T-helper 9 cell (primary cell): ENCODE measurements around the gene POLR3F.
"Not testable (repeated sequence)": the region's sequence is repeated elsewhere in the genome, so short reads cannot be mapped to it uniquely, and the experiment has no call there.

Experiments
- DNase-seq: peaks from one replicate; pipeline ENCODE4 v3.0.0-alpha.2; 2020

Gene POLR3F

DNA sequence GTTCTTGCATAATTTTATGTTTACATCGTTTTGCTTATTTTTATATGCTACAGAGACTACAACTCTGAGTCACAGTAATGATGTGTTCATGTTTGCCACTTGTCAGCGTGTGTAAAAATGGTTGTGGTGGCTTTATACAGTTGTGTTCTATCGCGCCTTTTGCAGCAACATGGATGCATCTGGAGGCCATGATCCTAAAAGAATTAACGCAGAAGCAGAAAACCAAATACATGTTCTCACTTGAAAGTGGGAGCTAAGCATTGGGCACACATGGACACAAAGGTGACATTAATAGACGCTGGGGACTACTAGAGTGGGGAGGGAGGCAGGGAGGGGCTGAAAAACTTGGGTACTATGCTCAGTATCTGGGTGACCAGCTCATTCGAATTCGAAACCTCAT, 39.6 kb downstream of the POLR3F start:
- DNase-seq, result no peak

DNA sequence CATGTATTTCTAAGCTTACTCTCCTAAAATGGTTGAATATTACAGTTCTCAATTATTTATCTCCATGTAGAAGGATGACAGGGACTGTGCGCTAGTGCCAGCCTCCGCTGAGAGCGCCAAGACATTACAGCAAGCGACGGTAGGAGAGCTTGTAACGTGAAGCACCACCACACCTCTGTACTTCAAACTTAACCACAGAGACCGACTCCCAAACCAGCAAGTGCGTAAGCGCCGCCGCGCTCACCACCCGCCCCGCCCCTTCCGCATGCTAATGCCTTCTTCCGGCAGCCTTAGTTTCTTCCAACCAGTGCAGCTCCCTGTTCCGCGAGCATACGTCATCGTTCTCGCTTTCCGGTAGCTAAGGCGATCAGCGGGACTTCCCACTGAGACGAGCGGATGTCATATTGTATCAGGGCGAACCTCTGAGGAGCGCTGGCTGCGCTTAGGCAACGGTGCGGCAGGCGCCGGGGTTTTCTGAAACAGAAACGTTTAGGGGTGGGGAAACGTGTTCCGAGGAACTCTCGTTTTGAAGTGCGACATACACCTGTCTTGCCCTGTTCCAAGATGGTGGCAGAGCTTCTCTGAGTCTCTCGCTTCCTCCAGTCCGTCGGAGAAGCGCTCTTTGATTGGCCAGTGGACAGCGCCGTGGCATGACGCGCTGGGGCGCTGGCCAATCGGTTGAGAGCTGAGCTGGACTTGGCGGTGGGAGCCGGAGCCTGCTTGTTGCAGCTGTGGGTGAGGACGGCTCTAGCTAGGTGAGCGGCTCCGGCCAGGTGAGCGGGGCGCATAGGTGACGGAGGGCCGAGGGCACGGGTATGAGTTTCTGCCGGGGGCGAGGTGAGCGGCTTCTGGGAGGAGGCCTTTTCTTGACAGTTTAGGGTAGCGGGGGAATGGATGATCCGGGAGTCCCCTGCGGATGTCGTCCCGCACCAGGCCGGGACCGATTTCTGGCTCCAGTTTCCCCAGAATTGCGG, 40.3 kb downstream of the POLR3F start, which contains the start of gene SEC23B:
SEC23B (plus strand) TSS at position 723 of the 974 bp plus-strand sequence. CDS start 2,896 bp downstream, outside the sequence.
- DNase-seq, result peak; percentile 95

DNA sequence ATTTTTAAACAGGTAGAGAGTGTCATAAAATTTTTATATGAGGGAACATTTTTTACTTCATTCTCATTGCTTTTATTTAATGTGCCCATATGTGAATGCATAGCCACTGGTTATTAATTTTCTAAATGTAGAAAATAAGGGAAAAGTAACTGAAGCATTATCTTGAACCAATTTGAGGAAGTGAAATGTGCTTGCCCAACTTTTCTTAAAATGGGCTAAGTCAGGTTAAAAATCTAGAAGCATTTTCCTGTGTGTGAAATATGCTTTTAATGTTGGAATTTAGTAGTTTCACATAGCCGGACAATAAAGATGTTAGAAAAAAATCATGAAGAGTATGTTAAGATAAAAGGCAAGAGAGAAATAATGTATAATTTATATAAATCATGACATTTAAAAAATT, 44.4 kb downstream of the POLR3F start:
- no peak for DNase-seq

DNA sequence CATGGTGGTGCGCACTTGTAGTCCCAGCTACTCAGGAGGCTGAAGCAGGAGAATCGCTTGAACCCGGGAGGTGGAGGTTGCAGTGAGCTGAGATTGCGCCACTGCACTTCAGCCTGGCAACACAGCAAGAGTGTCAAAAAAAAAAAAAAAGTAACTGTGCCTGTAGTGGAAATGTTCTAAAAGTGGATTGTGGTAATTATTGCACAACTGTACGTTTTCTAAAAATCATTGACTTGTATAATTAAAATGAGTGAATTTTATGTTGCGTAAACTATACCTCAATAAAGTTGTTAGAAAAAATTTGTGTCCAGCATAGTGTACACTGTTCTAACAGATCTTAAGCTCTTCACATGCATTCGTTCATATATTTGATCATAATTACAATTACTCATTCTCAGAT, 46.0 kb downstream of the POLR3F start:
- no peak for DNase-seq

DNA sequence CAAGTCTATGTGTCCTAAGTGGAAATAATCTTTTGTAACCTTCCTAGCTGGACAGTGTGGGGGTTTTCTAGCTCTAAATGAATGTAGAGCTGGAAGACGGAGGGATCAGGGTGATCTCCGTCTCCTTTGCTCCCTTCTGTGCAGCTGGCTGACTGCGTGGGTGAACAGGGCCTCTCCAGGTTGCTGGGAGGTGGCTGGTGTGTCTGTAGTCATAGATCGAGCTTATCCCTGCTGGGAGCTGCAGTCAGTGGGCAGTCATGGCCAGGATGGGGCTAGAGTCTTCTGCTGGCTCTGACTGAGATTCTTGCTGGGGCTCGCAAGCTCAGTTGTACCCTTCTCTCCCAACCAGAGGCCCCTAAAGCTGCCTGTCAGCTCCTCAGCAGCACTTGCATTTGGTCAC, 46.9 kb downstream of the POLR3F start:
- DNase-seq, result no peak

DNA sequence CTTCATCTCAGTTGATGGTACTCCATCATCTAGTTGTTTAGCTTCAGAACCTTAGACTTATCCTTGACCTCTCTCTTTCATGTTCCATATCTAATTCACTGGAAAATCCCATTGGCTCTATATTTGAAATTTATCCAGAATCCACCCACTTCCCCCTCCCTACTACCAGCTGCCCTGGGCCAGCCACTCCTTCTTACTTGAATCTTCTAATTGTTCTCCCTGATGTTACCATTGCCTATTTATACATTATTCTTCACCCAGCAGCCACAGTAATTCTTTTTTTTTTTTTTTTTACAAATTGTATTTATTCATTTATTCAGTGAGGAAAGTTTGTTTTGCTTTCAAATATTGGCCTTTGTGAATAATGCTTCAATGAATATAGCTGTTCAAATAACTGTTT, 48.8 kb downstream of the POLR3F start:
- DNase-seq, result no peak

DNA sequence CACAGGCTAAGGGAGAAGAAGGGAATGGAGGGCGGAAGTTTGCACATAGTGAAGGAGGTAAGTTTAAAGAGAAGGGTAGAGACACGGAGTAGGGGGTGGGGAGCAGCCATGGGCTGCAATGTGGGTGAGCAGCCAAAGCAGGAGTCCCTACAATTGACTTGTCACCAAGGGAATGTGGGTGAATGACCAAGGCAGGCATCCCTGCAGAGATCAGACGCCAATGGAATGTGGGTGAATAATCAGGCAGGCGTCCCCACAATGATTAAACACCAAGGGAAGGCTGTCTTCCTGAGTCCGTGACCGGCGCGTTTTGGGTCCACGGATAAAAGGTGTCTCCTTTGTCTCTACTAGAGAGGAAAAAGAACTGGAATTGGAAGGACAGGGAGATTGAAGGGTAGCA, 54.9 kb downstream of the POLR3F start:
- DNase-seq, result not testable (repeated sequence)

DNA sequence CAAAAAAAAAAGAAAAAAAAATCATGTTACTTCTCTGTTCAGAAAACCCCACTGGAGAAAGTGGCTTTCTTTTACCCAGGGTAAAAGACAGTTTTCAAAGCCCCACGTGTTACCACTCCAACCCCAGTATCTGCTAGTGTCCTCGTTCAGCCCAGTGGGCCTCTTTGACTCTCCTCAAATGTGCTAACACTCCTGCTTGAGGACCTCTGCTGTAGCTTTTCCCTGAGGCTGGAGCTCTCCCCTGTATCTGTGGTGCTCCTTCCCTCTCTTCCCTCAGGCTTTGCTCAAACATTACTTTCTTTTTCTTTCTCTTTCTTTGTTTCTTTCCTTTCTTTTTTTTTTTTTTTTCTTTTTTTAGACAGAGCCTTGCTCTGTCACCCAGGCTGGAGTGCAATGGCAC, 55.9 kb downstream of the POLR3F start:
- no peak for DNase-seq

DNA sequence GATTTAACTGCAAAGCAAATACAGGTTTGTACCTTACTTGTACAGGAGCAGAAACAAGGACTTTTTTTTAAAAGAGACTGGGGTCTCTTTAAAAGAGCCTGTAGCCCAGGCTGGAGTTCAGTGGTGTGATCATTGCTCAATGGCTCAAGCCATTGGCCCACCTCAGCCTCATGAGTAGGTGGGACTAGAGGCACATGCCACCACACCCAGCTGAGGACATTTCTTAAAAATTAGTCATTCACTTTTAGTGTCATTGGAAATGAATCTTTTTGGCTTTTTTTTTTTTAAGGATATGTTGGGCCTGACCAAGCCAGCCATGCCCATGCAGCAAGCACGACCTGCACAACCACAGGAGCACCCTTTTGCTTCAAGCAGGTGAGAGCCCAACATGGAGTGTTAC, 57.5 kb downstream of the POLR3F start:
- DNase-seq, result no peak

DNA sequence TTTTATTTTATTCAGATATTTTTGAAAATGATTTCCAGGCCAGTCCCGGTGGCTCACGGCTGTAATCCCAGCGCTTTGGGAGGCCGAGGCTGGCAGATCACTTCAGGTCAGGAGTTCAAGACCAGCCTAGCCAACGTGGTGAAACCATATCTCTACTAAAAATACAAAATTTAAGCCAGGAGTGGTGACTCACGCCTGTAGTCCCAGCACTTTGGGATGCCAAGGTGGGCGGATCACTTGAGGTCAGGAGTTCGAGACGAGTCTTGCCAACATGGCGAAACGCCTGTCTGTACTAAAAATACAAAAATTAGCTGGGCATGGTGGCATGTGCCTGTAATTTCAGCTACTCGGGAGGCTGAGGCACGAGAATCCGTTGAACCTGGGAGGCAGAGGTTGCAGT, 59.6 kb downstream of the POLR3F start:
- not testable (repeated sequence) for DNase-seq

DNA sequence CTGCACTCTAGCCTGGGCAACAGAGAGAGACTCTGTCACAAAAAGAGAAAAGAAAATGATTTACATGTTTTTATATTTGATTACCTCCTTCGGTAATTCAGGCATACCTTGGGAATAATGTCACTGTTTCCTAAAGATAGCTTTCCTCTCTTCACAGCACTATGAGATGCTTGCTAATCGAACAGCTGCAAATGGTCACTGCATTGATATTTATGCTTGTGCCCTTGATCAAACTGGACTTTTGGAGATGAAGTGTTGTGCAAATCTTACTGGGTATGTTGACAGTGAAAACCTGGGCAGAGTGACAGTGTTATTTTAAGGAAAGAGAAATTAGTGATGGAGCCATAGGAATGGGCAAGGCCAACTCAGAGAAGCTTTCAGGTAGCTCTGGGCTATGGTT, 60.1 kb downstream of the POLR3F start:
- no peak for DNase-seq

DNA sequence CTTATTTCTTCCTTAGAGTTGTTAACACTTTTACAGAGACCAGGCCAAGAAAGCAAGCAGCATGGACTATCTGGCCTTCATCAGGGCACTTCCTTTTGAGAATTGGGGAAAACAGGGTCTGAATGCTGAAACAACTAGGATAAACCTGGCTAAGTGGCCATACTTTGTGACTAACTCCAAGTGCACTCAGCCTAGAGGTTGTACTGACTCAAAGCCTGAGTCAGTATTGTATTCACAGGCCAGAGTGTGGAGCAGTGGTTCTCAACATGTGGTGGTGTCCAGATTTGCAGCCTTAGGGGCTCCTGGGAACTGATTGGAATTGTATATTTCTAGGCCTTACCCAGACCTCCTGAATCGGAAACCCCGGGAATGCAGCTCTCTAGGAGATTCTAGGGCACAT, 60.6 kb downstream of the POLR3F start:
- DNase-seq, result no peak

DNA sequence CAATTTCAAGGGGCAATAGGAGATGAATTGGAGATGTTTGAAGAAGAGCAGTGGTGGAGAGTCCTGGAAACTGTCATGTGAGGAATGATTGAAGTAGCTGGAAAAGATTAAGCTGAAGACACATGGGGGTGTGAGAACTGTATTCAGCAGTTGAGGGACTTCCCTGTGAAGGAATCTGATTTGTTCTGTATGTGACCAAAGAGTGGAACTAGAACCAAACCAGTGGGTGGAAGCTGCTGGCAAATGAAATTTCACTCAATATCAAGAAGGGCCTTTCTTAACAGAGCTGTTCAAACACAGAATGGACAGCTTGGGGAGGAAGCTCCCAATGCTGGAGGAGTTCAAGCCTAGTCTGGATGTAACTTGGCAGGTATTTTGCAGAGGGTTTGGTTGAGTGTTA, 61.9 kb downstream of the POLR3F start:
- no peak for DNase-seq

DNA sequence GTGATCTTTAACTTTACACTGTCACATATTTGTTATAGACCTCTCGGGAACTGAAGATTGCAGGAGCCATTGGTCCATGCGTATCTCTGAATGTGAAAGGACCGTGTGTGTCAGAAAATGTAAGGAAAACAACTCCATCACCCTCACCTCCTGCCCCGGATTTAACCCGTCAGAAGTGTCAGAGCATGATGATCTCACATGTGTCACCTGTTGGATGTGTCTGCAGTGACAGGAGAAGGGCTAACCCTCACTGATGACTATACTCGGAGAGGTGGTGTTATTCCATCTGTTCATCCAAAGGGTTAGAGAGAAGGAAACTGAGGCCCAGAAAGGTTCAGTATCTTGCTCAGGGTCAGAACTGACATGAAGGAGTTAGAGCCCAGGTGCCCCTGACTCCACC, 65.4 kb downstream of the POLR3F start:
- DNase-seq, result no peak

DNA sequence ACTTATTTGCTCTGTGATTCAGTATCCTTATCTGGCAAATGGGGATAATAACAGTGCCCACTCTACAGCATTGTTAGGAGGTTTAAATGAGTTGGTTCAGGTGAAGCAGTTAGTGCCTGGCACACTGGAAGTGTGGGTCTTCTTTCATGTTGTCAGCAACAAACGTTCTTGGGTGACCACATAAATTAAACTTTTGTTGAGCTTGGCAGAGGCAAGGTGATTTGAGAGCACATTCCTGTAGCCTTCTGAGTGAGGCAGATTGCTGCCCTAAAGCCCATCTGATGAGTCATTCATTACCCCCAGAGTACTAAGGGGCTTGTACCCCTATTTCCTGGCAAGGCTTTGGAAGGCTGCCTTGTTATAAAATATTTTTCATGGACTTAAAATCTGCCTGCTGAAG, 66.3 kb downstream of the POLR3F start:
- no peak for DNase-seq

DNA sequence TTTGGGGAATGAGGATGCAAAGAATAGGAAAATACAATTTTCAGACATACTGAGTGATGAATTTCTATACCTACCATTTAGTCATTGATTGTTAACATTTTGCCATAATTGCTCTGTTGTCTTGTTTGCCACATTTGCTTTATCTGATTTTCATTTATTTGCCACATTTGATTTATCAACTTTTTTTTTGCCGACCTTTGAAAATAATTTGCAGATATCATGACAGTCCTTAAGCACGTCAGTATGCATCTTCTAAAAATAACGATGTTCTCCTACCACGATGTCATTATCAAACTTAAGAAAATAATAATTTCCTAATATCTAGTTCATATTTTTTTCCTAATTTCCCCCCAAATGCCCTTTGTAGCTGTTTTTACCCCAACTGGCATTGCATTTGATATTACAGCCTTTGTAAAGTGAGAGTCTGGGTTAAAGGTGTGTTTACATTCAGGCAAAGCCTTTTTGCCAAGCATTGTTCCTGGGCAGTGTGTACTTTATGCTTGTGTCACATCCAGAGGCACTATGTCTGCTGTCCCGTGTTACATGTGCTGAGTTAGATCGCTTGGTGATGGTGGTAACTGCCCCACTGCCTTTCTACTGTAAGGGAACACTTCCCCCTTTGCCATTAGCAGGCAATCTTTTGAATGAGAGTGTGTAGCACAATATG, 66.9 kb downstream of the POLR3F start:
- DNase-seq, result no peak
